Measurements from ENCODE around the gene ADSS1.

Gene ADSS1

DNA sequence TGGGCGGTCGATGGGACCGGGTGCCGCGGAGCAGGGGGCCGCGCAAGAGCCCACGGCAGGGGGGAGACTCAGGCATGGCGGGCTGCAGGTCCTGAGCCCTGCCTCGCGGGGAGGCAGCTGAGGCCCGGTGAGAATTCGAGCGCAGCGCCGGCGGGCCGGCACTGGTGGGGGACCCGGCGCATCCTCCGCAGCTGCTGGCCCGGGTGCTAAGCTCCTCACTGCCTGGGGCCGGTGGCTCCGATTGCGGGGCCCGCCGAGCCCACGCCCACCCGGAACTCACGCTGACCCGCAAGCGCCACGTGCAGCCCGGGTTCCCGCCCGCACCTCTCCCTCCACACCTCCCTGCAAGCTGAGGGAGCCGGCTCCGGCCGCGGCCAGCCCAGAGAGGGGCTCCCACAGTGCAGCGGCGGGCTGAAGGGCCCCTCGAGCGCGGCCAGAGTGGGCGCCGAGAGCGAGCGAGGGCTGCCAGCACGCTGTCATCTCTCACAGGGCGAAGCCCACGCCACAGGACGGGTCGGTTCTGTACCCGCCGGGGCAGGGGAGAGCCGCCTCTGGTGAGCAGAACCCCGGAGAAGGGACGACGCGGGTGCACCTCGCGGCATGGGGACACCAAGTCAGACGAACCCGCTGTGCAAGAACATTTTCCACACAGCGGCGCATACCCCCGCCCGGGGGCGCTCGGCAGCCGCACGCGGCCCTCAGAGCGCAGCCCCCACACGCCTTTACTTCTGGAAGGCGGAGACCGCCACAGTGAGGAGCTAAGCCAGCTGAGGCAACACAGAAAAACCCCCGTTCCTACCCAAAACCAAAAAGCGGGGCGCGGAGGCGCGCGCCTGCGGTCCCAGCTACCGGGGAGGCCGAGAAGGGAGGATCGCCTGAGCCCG, 27.8 kb downstream of the ADSS1 start:
- no peak for DNase-seq

- DNase-seq: no peak
Observed at GRCh38 chr14:104752423-104752734, 28.4 kb downstream of the ADSS1 start.

DNA sequence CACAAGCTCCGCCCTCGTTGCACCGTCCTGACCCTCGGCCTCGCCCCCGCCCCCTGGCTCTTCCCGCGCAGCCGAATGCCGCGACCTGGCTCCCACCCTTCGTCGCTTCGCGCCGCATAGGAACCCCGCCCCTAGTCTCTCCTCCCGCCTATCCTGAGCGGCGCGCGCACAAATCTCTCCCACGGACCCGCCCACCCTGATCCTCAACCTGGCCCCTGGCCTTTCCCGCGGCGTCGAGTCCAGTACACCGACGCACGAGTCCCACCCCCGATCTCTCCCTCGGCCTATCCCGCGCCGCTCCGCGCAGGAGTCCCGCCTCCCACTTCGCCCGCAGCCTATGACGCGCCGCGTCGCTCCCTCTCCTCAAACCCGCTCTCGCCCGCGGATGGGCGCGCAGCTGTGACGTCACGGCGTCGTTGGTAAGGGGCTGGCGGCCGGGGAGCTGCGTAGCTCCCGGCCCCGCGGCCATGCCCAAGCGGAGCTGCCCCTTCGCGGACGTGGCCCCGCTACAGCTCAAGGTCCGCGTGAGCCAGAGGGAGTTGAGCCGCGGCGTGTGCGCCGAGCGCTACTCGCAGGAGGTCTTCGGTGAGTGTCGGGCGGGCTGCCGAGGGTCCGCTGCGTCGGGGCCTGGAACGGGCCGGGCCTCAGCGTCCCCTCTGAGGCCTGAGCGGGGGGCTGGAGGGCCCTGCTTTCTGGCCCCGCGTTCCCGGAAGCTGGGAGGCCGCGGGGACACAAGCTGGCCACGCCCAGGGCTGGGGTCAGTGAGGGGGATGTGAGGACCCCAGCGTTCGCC, 28.9 kb downstream of the ADSS1 start, which contains the start of gene SIVA1:
TSS of gene SIVA1 (plus strand) at position 413 of the 793 bp plus-strand sequence. CDS start at position 468, 55 bp downstream.
- peak; percentile 97 for DNase-seq

GRCh38 chr14:104753528-104754212, 29.6 kb downstream of the ADSS1 start:
- DNase-seq: no peak

GRCh38 chr14:104754213-104754851, 30.3 kb downstream of the ADSS1 start:
- no peak for DNase-seq

DNA sequence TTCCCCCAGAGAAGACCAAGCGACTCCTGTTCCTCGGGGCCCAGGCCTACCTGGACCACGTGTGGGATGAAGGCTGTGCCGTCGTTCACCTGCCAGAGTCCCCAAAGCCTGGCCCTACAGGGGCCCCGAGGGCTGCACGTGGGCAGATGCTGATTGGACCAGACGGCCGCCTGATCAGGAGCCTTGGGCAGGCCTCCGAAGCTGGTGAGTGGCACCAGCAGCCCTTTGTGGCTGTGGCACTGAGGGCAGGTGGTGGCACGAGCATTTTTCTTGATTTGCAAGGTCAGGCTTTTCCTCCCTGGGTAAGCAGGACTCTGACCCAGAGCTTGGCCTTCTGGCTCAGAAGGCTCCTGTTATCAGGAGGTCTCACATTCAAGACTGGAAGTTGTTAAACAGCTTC, 31.6 kb downstream of the ADSS1 start:
- no peak for DNase-seq

- DNase-seq: no peak
Observed at GRCh38 chr14:104756477-104757237, 32.6 kb downstream of the ADSS1 start.

- no peak for DNase-seq
Observed at GRCh38 chr14:104757238-104757585, 33.2 kb downstream of the ADSS1 start.

DNA sequence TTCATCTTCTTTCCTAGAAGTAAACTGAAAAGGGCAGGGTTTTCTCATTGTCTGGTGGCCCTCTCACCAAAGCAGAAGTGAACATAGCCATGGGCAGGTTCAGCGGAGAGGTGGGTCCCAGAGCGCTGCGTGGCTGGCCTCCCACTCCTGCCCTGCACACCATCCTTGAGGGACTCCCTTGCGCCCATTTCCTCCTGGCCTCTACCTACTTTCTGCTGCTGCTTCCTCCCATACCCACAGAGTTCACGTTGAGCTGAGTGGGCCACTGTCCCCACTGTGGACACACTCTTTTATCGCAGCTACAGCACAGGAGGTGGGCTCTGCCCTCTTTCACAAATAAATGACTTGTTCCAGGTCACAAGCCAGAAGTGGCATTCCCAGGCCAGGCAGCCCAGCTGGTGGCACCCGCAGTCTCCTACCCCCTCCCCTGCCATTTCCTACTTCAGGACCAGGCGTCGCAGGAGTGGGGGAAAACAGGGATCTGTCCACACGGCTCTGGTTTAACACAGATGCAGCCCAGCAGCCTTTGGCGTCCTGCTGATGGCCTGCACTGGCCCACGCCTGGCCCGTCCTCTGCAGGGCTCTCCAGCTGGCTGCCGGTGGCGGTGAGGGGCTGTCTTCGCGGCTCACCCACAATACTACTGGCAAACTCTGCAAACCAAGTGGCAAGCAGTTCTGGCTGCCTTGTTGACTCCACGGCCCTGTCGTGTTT, 33.8 kb downstream of the ADSS1 start:
- no peak for DNase-seq

- no peak for DNase-seq
Observed at GRCh38 chr14:104758981-104759969, 35.2 kb downstream of the ADSS1 start.

DNA sequence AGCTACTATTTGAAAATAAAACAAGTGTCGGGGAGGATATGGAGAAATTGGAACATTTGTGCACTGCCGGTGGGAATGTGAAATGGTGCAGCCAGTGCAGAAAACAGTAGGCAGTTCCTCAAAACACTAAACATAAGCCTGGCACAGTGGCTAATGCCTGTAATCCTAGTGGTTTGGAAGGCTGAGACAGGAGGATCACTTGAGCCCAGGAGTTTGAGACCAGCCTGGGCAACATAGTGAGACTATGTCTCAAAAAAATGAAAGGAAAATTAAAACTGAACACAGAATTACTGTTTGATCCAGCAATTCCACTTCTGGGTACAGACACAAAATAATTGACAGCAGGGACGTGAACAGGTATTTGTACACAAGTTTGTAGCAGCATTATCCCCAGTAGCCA, 41.5 kb downstream of the ADSS1 start:
- no peak for DNase-seq

DNA sequence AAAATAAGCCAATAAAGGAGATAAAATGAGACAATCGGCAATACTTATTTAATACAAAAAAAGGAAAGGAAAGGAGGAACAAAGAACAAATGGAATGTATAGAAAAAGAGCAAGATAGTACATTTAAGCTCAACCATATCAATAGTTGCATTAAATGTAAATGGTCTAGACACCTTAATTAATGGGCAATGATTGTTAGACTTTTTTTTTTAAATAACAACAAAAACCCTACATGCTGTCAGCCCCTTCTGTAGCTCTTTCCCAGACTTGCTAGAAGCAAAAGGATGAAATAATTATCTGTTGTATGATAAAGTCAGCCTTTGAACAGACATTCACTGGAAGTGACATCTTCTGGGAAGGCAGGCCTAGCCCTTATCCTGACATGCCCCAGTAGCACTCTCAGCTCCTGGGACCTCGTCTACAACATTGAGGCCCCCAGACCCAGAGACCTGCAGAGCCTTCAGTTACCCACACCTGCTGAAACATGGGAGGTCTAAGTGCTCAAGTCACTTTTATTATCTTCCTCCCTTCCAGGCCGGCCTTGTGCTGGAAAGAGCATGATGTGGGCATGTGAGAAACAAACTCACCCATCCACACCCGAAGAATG, 42.3 kb downstream of the ADSS1 start:
- DNase-seq: no peak

- DNase-seq: no peak
Observed at GRCh38 chr14:104766863-104767633, 43.0 kb downstream of the ADSS1 start.

DNA sequence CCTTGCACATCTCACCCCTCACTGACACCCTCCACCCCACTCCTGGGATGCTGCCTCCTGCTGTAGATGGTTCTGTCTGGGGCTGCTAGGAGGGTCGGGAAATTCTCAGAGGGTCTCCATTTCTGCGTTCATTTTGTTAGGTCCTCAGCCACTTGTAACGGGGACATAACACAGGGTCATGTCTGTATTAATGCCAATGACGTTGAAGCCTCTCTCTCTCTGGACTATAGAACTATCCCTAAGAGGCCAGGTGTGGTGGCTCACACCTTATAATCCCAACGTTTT, 43.5 kb downstream of the ADSS1 start:
- no peak for DNase-seq

- peak; percentile 92 for DNase-seq
Observed at GRCh38 chr14:104768437-104769323, 44.7 kb downstream of the ADSS1 start.

GRCh38 chr14:104769324-104770071, 45.5 kb downstream of the ADSS1 start:
- no peak for DNase-seq

DNA sequence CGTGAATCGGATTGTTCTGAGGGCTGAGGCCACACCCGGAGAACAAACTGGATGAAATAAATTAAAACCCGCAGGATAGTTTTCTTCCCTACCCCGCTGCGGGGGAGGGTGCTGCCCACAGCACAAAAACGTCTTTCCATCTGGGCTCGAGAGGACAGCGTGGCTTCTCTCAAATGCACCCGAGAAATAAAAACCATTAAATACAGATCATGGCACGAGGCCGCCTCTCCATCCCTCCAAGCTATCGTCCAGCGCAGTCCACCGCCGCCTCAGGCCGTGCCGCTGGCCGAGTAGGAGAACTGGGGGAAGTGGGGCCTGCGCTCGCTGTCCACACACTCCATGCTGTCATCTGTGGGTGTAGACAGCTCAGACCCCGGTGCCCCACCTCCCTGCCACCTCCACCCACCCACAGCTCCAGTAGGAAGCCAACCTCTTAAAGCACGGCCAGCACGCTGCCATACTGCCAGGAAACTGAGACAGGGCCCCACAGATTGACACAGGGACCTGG, 46.1 kb downstream of the ADSS1 start:
- no peak for DNase-seq
